Skin epidermis (tissue), 12 donors: ENCODE results near the gene LMAN1L.

Source experiments
- H3K27ac ChIP-seq, 21 experiments: fragments of 200-600 bp; sonication (generic) in 11 of 21; one replicate each; pipeline ENCODE4 v1.5.0; 2020; ENCODE audit warnings: mild to moderate bottlenecking in 3 of 21, inconsistent platforms in 2 of 21, moderate library complexity in 2 of 21
- H3K4me3 ChIP-seq, 7 experiments: fragments of 200-600 bp; sonication (generic) in 2 of 7; one replicate each; pipeline ENCODE4 v1.5.0; 2020; ENCODE audit warnings: inconsistent platforms in 2 of 7, mild to moderate bottlenecking in 2 of 7, moderate library complexity in 1 of 7

The LMAN1L gene

GRCh38 chr15:74791667-74792066 lies 21.0 kb upstream of the LMAN1L start:
- Histone ChIP-seq H3K4me3 (no peak overlapping the region), H3K27ac (peak overlapping the region in 12 of 21 experiments; percentile 9 to 100 (median 92))

GRCh38 chr15:74792227-74793016 lies 20.2 kb upstream of the LMAN1L start:
- Histone ChIP-seq H3K4me3 (no peak overlapping the region), H3K27ac (peak overlapping the region in 17 of 21 experiments; percentile 2 to 100 (median 63))

- H3K4me3 ChIP-seq: no peak overlapping the region
Measured at GRCh38 chr15:74793135-74794028, 19.3 kb upstream of the LMAN1L start.

GRCh38 chr15:74794248-74794969 lies 18.2 kb upstream of the LMAN1L start:
- H3K4me3 ChIP-seq: no peak overlapping the region
- peak overlapping the region in 13 of 21 experiments; percentile 1 to 100 (median 47) for H3K27ac ChIP-seq

More at GRCh38 chr15:74793135-74794028, 19.3 kb upstream of the LMAN1L start:
- peak overlapping the region in 19 of 21 experiments; percentile 2 to 100 (median 55) for H3K27ac ChIP-seq

- H3K27ac ChIP-seq: peak overlapping the region in 12 of 21 experiments; percentile 1 to 100 (median 47)
- H3K4me3 ChIP-seq: no peak overlapping the region
Measured at GRCh38 chr15:74794970-74795349, 17.7 kb upstream of the LMAN1L start.

- Histone ChIP-seq H3K4me3 (no peak overlapping the region), H3K27ac (peak overlapping the region in 3 of 21 experiments; percentile 27 to 100 (median 97))
Measured at GRCh38 chr15:74795966-74796625, 16.5 kb upstream of the LMAN1L start.

- Histone ChIP-seq H3K27ac (peak overlapping the region in 14 of 21 experiments; percentile 7 to 77 (median 70)), H3K4me3 (no peak overlapping the region)
Measured at GRCh38 chr15:74798388-74799254, 14.0 kb upstream of the LMAN1L start.

GRCh38 chr15:74799255-74799855 lies 13.3 kb upstream of the LMAN1L start:
- Histone ChIP-seq H3K27ac (peak overlapping the region in 16 of 21 experiments; percentile 21 to 81 (median 70)), H3K4me3 (no peak overlapping the region)

GRCh38 chr15:74799856-74800558 lies 12.6 kb upstream of the LMAN1L start:
- Histone ChIP-seq H3K4me3 (no peak overlapping the region), H3K27ac (peak overlapping the region in 19 of 21 experiments; percentile 19 to 81 (median 66))

- no peak overlapping the region for H3K4me3 ChIP-seq
- peak overlapping the region in 12 of 21 experiments; percentile 4 to 77 (median 70) for H3K27ac ChIP-seq
Measured at GRCh38 chr15:74800559-74801094, 12.0 kb upstream of the LMAN1L start.

- H3K27ac ChIP-seq: peak overlapping the region in 1 of 21 experiments; percentile 4
Measured at GRCh38 chr15:74801311-74801997, 11.2 kb upstream of the LMAN1L start.

GRCh38 chr15:74802290-74802689 lies 10.3 kb upstream of the LMAN1L start:
- Histone ChIP-seq H3K27ac (no peak overlapping the region), H3K4me3 (no peak overlapping the region)

More at GRCh38 chr15:74801311-74801997, 11.2 kb upstream of the LMAN1L start:
- no peak overlapping the region for H3K4me3 ChIP-seq

GRCh38 chr15:74802862-74803447 lies 9.7 kb upstream of the LMAN1L start:
- Histone ChIP-seq H3K4me3 (no peak overlapping the region), H3K27ac (no peak overlapping the region)

- Histone ChIP-seq H3K27ac (no peak overlapping the region), H3K4me3 (no peak overlapping the region)
Measured at GRCh38 chr15:74804935-74805334, 7.7 kb upstream of the LMAN1L start.

- no peak overlapping the region for H3K4me3 ChIP-seq
- H3K27ac ChIP-seq: no peak overlapping the region
Measured at GRCh38 chr15:74807282-74807681, 5.4 kb upstream of the LMAN1L start.
